Measurements from ENCODE around the gene LGMN. TPM values are rescaled to one million over a fixed set of nuclear protein-coding genes. Genes with fewer than 3 reads are reported as not detected.
"Not testable (repeated sequence)": the region's sequence is repeated elsewhere in the genome, so short reads cannot be mapped to it uniquely, and the experiment has no call there.

Gene LGMN
- total and polyA plus RNA-seq, 9 of the 15 experiments (the other 6 are each of a cell fraction or from before 2014, with no cell fraction given): 0.05 to 1.4 (median 0.43) TPM; not detected in 2

DNA sequence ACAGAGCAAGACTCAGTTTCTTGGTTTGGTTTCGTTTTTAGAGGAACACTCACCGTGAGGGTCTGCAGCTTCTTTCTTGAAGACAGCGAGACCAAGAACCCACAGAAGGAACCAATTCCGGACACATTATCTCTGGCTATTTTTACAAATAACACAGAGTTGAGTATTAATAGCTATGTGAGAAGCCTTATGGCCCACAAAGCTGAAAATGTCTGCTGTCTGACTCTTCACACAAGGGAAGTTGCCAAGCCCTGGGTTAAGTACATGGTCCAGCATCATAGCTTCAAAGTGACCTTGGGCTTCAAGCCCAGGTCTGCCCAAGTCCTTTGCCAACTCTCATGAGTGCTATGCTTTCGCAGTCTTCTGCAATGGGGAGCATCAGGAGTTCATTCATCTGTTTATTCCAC, 2.6 kb upstream of the LGMN start:
- H3K9ac ChIP-seq (ENCODE audit: insufficient read depth in 1 of 2, low read depth in 2 of 2, low read length in 2 of 2): no peak overlapping the region
- no peak for FAIRE-seq

GRCh38 chr14:92750222-92750728, 1.8 kb upstream of the LGMN start:
- ATAC-seq: not testable (repeated sequence)

More for the DNA sequence above, 2.6 kb upstream of the LGMN start:
- DNase-seq (ENCODE audit: extremely low read depth in 1 of 4, low spot score in 3 of 4): no peak
- intact Hi-C loops (cut with micrococcal nuclease) (no loop called here), in situ Hi-C loops (cut with MboI) (no loop called here)
- no peak for ATAC-seq
- 20% methylated on average over 5 of the region's 5 CpGs for WGBS (ENCODE audit: insufficient coverage, low coverage, missing lambda C conversion rate)
- H3K9me3 ChIP-seq (replicated peaks; ENCODE audit: control insufficient read depth, insufficient read depth, low read depth, low read length): no peaks in the 10 kb centered on the region
- TF ChIP-seq ZNF143 (CRISPR knock-in tag; IDR thresholded peaks at IDR 0.05) (no peak), FOXP1 (CRISPR knock-in tag; IDR thresholded peaks at IDR 0.05) (no peak), ZNF780A (CRISPR knock-in tag; IDR thresholded peaks at IDR 0.05) (no peak), PTTG1 (tag; IDR thresholded peaks at IDR 0.05; ENCODE audit: low read depth) (no peak)
- no peak overlapping the region for H3K4me3 ChIP-seq
- no peak overlapping the region for H3K27ac ChIP-seq (ENCODE audit: extremely low read depth, low read depth, low read length)
- no peak overlapping the region for H3K4me2 ChIP-seq (ENCODE audit: insufficient read depth, low read length)
- H3K36me3 ChIP-seq (ENCODE audit: control insufficient read depth, insufficient read depth, low read length): no peaks in the 10 kb centered on the region
- POLR2A ChIA-PET: interaction anchor here (1.5 kb wide), 2 partner anchors 8 to 14 kb away, joined by 4 read pairs; no protein-coding TSS in a partner anchor
- no peaks in the 10 kb centered on the region for H4K20me1 ChIP-seq (replicated peaks; ENCODE audit: control insufficient read depth, insufficient read depth, low read length)
- H3K27me3 ChIP-seq (ENCODE audit: control insufficient read depth in 2 of 2, insufficient read depth in 2 of 2, low read length in 2 of 2): peaks cover 6 to 14% of the 10 kb centered on the region in 2 experiments; a peak in 2 of 5 replicates
- peaks cover 3 to 8% of the 10 kb centered on the region in 2 experiments; a peak in 4 of 5 replicates for H3K4me1 ChIP-seq (replicated peaks in 1 of 2; ENCODE audit: control insufficient read depth in 2 of 2, insufficient read depth in 2 of 2, low read length in 2 of 2)
- CTCF ChIA-PET (ENCODE audit: low intra/inter-chr PET ratio): no interaction called here
- peak overlapping the region; percentile 40; the same call in 1 of the 2 replicates for H2AFZ ChIP-seq (ENCODE audit: low read depth, low read length)
- no peaks in the 10 kb centered on the region for H3K9me1 ChIP-seq (ENCODE audit: control insufficient read depth, insufficient read depth, low read length)
- no peaks in the 10 kb centered on the region for H3K79me2 ChIP-seq (ENCODE audit: control insufficient read depth, insufficient read depth, low read length)
- BruUV-seq (replicated peaks): no TSS peak

More at GRCh38 chr14:92750222-92750728, 1.8 kb upstream of the LGMN start:
- in situ Hi-C loops (cut with MboI); intact Hi-C loops (cut with micrococcal nuclease); DNase-seq (ENCODE audit: extremely low read depth in 1 of 4, low spot score in 3 of 4); H3K27ac ChIP-seq (ENCODE audit: extremely low read depth, low read depth, low read length); H3K9me3 ChIP-seq (replicated peaks; ENCODE audit: control insufficient read depth, insufficient read depth, low read depth, low read length); FAIRE-seq; H4K20me1 ChIP-seq (replicated peaks; ENCODE audit: control insufficient read depth, insufficient read depth, low read length); H3K4me1 ChIP-seq (replicated peaks in 1 of 2; ENCODE audit: control insufficient read depth in 2 of 2, insufficient read depth in 2 of 2, low read length in 2 of 2); H3K9ac ChIP-seq (ENCODE audit: insufficient read depth in 1 of 2, low read depth in 2 of 2, low read length in 2 of 2); H3K79me2 ChIP-seq (ENCODE audit: control insufficient read depth, insufficient read depth, low read length); H3K9me1 ChIP-seq (ENCODE audit: control insufficient read depth, insufficient read depth, low read length); H3K36me3 ChIP-seq (ENCODE audit: control insufficient read depth, insufficient read depth, low read length); BruUV-seq (replicated peaks); CTCF ChIA-PET (ENCODE audit: low intra/inter-chr PET ratio); H3K4me3 ChIP-seq: not testable (repeated sequence)
- WGBS (ENCODE audit: insufficient coverage, low coverage, missing lambda C conversion rate): 20% methylated on average over 9 of the region's 10 CpGs
- peak; percentile 22; the same call in 1 of the 2 replicates for TF ChIP-seq ZNF316 (IDR thresholded peaks at IDR 0.05)
- TF ChIP-seq NFYB (IDR thresholded peaks at IDR 0.05; ENCODE audit: extremely low read depth, insufficient read length): peak; percentile 43
- Histone ChIP-seq H2AFZ (ENCODE audit: low read depth, low read length) (peak overlapping the region; percentile 66; the same call in 1 of the 2 replicates), H3K27me3 (ENCODE audit: control insufficient read depth in 2 of 2, insufficient read depth in 2 of 2, low read length in 2 of 2) (peaks cover 6 to 14% of the 10 kb centered on the region in 2 experiments; a peak in 2 of 5 replicates), H3K4me2 (ENCODE audit: insufficient read depth, low read length) (peak overlapping the region; percentile 11; the same call in 1 of the 2 replicates)
- POLR2A ChIA-PET: interaction anchor here (0.6 to 1.5 kb wide), 2 partner anchors 9 to 1501 kb away, joined by 3 to 4 read pairs; no protein-coding TSS in a partner anchor
